GM12878 (cell line): ENCODE results near the gene SEMA4A. TPM values are rescaled to one million over a fixed set of nuclear protein-coding genes. Genes with fewer than 3 reads are reported as not detected.
A peak's percentile ranks its signal among the peaks of the same experiment; 100 is the strongest.

Source experiments
- ATAC-seq: fragments of 200-7000 bp; cut with Tn5 transposase; 3 replicates; pipeline ENCODE4 v1.9.1; 2020; ENCODE audit warnings: mild to moderate bottlenecking, moderate library complexity
- BruUV-seq: library from RNA; stranded (reverse); fragments of 400-500 nt; replicated peaks from 2 replicates; lab custom pipeline; 2021; lab: Mats Ljungman, UMichigan
- CTCF ChIA-PET: fragments of 300-600 bp; sonication (Branson Sonifier 250); formaldehyde crosslinking; extraction: SDS; loops from one replicate; lab custom pipeline; 2021; ENCODE audit warnings: inconsistent platforms; lab: Yijun Ruan, JAX
- POLR2A ChIA-PET: fragments of 350-600 bp; formaldehyde crosslinking; extraction: SDS; loops from one replicate; lab custom pipeline; 2021; ENCODE audit warnings: inconsistent platforms; lab: Charles Lee
- RAD21 ChIA-PET: fragments of 300-600 bp; sonication (Branson Sonifier 250); formaldehyde crosslinking; loops from one replicate; lab custom pipeline; 2023; ENCODE audit warnings: antibody characterized with exemption; ENCODE audit not compliant: unreplicated experiment; lab: Charles Lee
- SMC1A ChIA-PET: fragments of 300-600 bp; sonication (Branson Sonifier 250); formaldehyde crosslinking; loops from one replicate; lab custom pipeline; 2023; ENCODE audit not compliant: unreplicated experiment, uncharacterized antibody; lab: Charles Lee
- DNase-seq: peaks from one replicate; pipeline ENCODE4 v3.0.0-alpha.2; 2011; ENCODE audit warnings: low read depth, low spot score
- FAIRE-seq: peaks from 3 replicates; lab custom pipeline; 2011; peaks lifted over from hg19 to GRCh38; lab: Jason Lieb, UNC
- H2AFZ ChIP-seq: 2 replicates; pipeline ENCODE4 v1.6.0; 2011; ENCODE audit warnings: low read depth, low read length, control low read depth; ENCODE audit not compliant: control insufficient read depth
- H3K27ac ChIP-seq: 2 replicates; pipeline ENCODE4 v1.5.1; 2011; ENCODE audit warnings: control low read depth; ENCODE audit not compliant: control insufficient read depth, insufficient read depth
- H3K27me3 ChIP-seq, 2 experiments: replicated peaks in 1 of 2; 2 replicates each; pipeline versions ENCODE4 v1.6.0 to v1.6.1; 2011; ENCODE audit warnings: low read length in 1 of 2; ENCODE audit not compliant: control insufficient read depth in 2 of 2, insufficient read depth in 2 of 2
- H3K36me3 ChIP-seq, 2 experiments: 2 replicates each; pipeline ENCODE4 v1.5.1; 2011; ENCODE audit warnings: low read length in 1 of 2; ENCODE audit not compliant: control insufficient read depth in 2 of 2, insufficient read depth in 2 of 2
- H3K4me1 ChIP-seq: 2 replicates; pipeline ENCODE4 v1.6.1; 2011; ENCODE audit warnings: mild to moderate bottlenecking, low read length, moderate library complexity, mixed read lengths; ENCODE audit not compliant: control insufficient read depth, insufficient read depth
- H3K4me2 ChIP-seq: 2 replicates; pipeline ENCODE4 v1.6.0; 2011; ENCODE audit warnings: control low read depth; ENCODE audit not compliant: control insufficient read depth, insufficient read depth
- H3K4me3 ChIP-seq: fragments of 200-600 bp; sonication (generic); 2 replicates; pipeline ENCODE4 v1.5.1; 2016
- H3K79me2 ChIP-seq: 2 replicates; pipeline ENCODE4 v1.6.0; 2011; ENCODE audit warnings: low read length; ENCODE audit not compliant: control insufficient read depth, insufficient read depth
- H3K9ac ChIP-seq: 2 replicates; pipeline ENCODE4 v1.8.0; 2011; ENCODE audit warnings: low read length, control low read depth, mixed read lengths; ENCODE audit not compliant: control insufficient read depth, insufficient read depth
- H3K9me3 ChIP-seq: replicated peaks from 3 replicates; pipeline ENCODE4 v1.5.1; 2011; ENCODE audit warnings: mild to moderate bottlenecking, low read length; ENCODE audit not compliant: control insufficient read depth, insufficient read depth
- H4K20me1 ChIP-seq: 2 replicates; pipeline ENCODE4 v1.6.0; 2011; ENCODE audit not compliant: control insufficient read depth, insufficient read depth
- BMI1 ChIP-seq: fragments of 450-650 bp; IDR thresholded peaks from 2 replicates; pipeline ENCODE4 v1.6.1; 2016; ENCODE audit warnings: mild to moderate bottlenecking, moderate library complexity, borderline replicate concordance
- EED ChIP-seq: sonication (generic); IDR thresholded peaks from 2 replicates; pipeline ENCODE4 v1.6.1; 2016; ENCODE audit warnings: antibody characterized with exemption, low read depth
- EP300 ChIP-seq, 2 experiments: fragments of 150-350 bp in 1 of 2; IDR thresholded peaks; 2 replicates each; pipeline ENCODE4 v1.6.1; 2011 to 2012; ENCODE audit warnings: low read depth in 2 of 2, low read length in 2 of 2, borderline replicate concordance in 1 of 2, improper control_type of control experiment in 1 of 2, inconsistent platforms in 1 of 2; ENCODE audit not compliant: control insufficient read depth in 1 of 2
- IKZF1 ChIP-seq: fragments of 450-650 bp; conservative IDR thresholded peaks from 2 replicates; pipeline ENCODE4 v1.6.1; 2017; ENCODE audit warnings: antibody characterized with exemption, mild to moderate bottlenecking
- NR2F1 ChIP-seq: fragments of 450-650 bp; conservative IDR thresholded peaks from 2 replicates; pipeline ENCODE4 v1.6.1; 2017; ENCODE audit warnings: mild to moderate bottlenecking
- WGBS: methylation state at CpG from one replicate; pipeline ENCODE4 v1.1.6; 2016; ENCODE audit warnings: low lambda C conversion rate; ENCODE audit not compliant: insufficient replicate concordance, insufficient coverage; ENCODE audit errors: missing lambda C conversion rate; 5-methylcytosine and 5-hydroxymethylcytosine counted together
- in situ Hi-C: fragments of 300-500 bp; cut with MboI; formaldehyde crosslinking; loops from 9 replicates; pipeline ENCODE4 v1.14.3; 2018; ENCODE audit warnings: mixed read lengths
- intact Hi-C: fragments of 100-400 bp; cut with micrococcal nuclease; formaldehyde crosslinking; loops from one replicate; pipeline ENCODE4 v1.14.2; 2022; ENCODE audit not compliant: unreplicated experiment
- polyA plus RNA-seq, 11 experiments: library from polyadenylated mRNA; depleted of rRNA in 4 of 11; unstranded in 6 of 11; stranded (reverse) in 5 of 11; fragments of >200 nt; fragmentation: Nextera tagmentation in 4 of 11; fragmentation: Illumina TruSeq in 1 of 11; extraction: Ambion mirVana in 4 of 11; extraction: Trizol in 1 of 11; gene quantifications; 1 replicate in 1 of 11; 2 replicates in 10 of 11; pipeline versions ENCODE4 v1.2.1 to v1.2.3, GENCODE V29; 2011 to 2016; ENCODE audit warnings: inconsistent platforms in 2 of 11, missing spikeins in 2 of 11, low read depth in 1 of 11
- total RNA-seq, 4 experiments: library from RNA; depleted of rRNA in 3 of 4; stranded (reverse); fragments of >200 nt in 3 of 4; fragmentation: Illumina TruSeq in 1 of 4; extraction: Trizol in 1 of 4; gene quantifications; 2 replicates each; pipeline versions ENCODE4 v1.2.1 to v1.2.3, GENCODE V29; 2013 to 2021

The SEMA4A gene
- total and polyA plus RNA-seq, 10 of the 15 experiments (the other 5 are each of a cell fraction or from before 2014, with no cell fraction given): 2.6 to 64.2 (median 32.8) TPM

GRCh38 chr1:156152628-156153027 is 757 bp upstream of the SEMA4A start:
- Histone ChIP-seq H3K27ac (peak overlapping the region; percentile 82), H3K9me3 (no peaks in the 10 kb centered on the region), H3K36me3 (0 out of 4 replicates have a peak, but pooled peaks cover 0 to under 1% of the 10 kb centered on the region in 2 experiments), H2AFZ (peak overlapping the region; percentile 0), H3K79me2 (peaks cover 38% of the 10 kb centered on the region), H3K4me3 (no peak overlapping the region)
- ChIA-PET POLR2A (interaction anchor here (0.5 to 11.7 kb wide), 7 partner anchors 12 to 791 kb away, joined by 3 to 158 read pairs (median 15); partner anchors contain the start of genes PMF1, SLC25A44 and SMG5), SMC1A (interaction anchor here (0.6 to 22.3 kb wide), 8 partner anchors 12 to 71 kb away, joined by 3 to 411 read pairs (median 11); partner anchors contain the start of gene PMF1)
- no peak for FAIRE-seq
- TF ChIP-seq NR2F1: peak; percentile 31; the same call in 1 of the 2 replicates
- TF ChIP-seq EED: 0 out of 2 replicates have a peak, but pooled peaks have one; percentile 46
- TF ChIP-seq IKZF1: 0 out of 2 replicates have a peak, but pooled peaks have one; percentile 24
- no peak for TF ChIP-seq EP300 (IDR thresholded peaks at IDR 0.05; ENCODE audit: borderline replicate concordance in 1 of 2, control insufficient read depth in 1 of 2, low read depth in 2 of 2, low read length in 2 of 2)
- TF ChIP-seq BMI1: no peak
- TF ChIP-seq, all 136 proteins: peak for 3
- RAD21 ChIA-PET: interaction anchor here (1.0 to 17.9 kb wide), 7 partner anchors 12 to 175 kb away, joined by 4 to 361 read pairs (median 17); partner anchors contain the start of genes PMF1 and SLC25A44
- DNase-seq (no peak), ATAC-seq (no peak)
- H3K4me1 ChIP-seq: peaks cover 87% of the 10 kb centered on the region
- CTCF ChIA-PET: interaction anchor here (0.6 to 16.8 kb wide), 5 partner anchors 47 to 185 kb away, joined by 4 to 502 read pairs (median 5); partner anchors contain the start of genes CCT3 and TSACC
- intact Hi-C loops (no loop called here), in situ Hi-C loops (no loop called here)
- BruUV-seq: no TSS peak
- H3K4me2 ChIP-seq: peak overlapping the region; percentile 54
- WGBS: 25% methylated on average over 5 of the region's 5 CpGs
- no peaks in the 10 kb centered on the region for H4K20me1 ChIP-seq
- H3K9ac ChIP-seq: 0 out of 2 replicates have a peak overlapping the region, but pooled peaks have one; percentile 3
- H3K27me3 ChIP-seq: no peaks in the 10 kb centered on the region
